Common myeloid progenitor, CD34-positive (primary cell): ENCODE results near the gene HSF5.
A peak's percentile ranks its signal among the peaks of the same experiment; 100 is the strongest.

Experiments used
- CTCF ChIA-PET: fragments of 350-600 bp; sonication (Branson Sonifier 250); formaldehyde crosslinking; loops from one replicate; lab custom pipeline; 2021; ENCODE audit warnings: antibody characterized with exemption; lab: Charles Lee
- POLR2A ChIA-PET: fragments of 350-600 bp; sonication (Branson Sonifier 250); formaldehyde crosslinking; loops from one replicate; lab custom pipeline; 2021; ENCODE audit warnings: antibody characterized with exemption; lab: Charles Lee
- DNase-seq, 3 donors: peaks; one replicate each; pipeline versions ENCODE4 v3.0.0 to v3.0.0-alpha.2; 2013
- H3K27ac ChIP-seq, 2 experiments: 1 replicate in 1 of 2; 2 replicates in 1 of 2; pipeline ENCODE4 v1.7.0; 2013; ENCODE audit warnings: inconsistent platforms in 2 of 2, low read length in 2 of 2, mild to moderate bottlenecking in 2 of 2, low read depth in 1 of 2, moderate library complexity in 1 of 2; ENCODE audit not compliant: severe bottlenecking in 2 of 2, insufficient read depth in 1 of 2, poor library complexity in 1 of 2
- H3K27me3 ChIP-seq, 5 experiments: replicated peaks in 2 of 5; 1 replicate in 3 of 5; 2 replicates in 2 of 5; pipeline versions ENCODE4 v1.6.1 to v1.7.0; 2013; ENCODE audit warnings: low read length in 4 of 5, mild to moderate bottlenecking in 2 of 5, moderate library complexity in 2 of 5, inconsistent platforms in 1 of 5; ENCODE audit not compliant: insufficient read depth in 5 of 5, control insufficient read depth in 4 of 5
- H3K36me3 ChIP-seq, 4 experiments: 1 replicate in 2 of 4; 2 replicates in 2 of 4; pipeline versions ENCODE4 v1.6.1 to v1.7.0; 2013; ENCODE audit warnings: low read length in 3 of 4, control low read depth in 1 of 4, mild to moderate bottlenecking in 1 of 4; ENCODE audit not compliant: control insufficient read depth in 4 of 4, insufficient read depth in 4 of 4
- H3K4me1 ChIP-seq, 4 experiments: 1 replicate in 3 of 4; 2 replicates in 1 of 4; pipeline versions ENCODE4 v1.6.1 to v1.7.1; 2013; ENCODE audit warnings: low read length in 3 of 4, mild to moderate bottlenecking in 3 of 4, control low read depth in 1 of 4, inconsistent platforms in 1 of 4, moderate library complexity in 1 of 4; ENCODE audit not compliant: control insufficient read depth in 4 of 4, insufficient read depth in 4 of 4; ENCODE audit errors: control extremely low read depth in 1 of 4
- H3K4me3 ChIP-seq, 7 experiments: 1 replicate in 4 of 7; 2 replicates in 3 of 7; pipeline versions ENCODE4 v1.5.1 to v1.7.0; 2013; ENCODE audit warnings: mild to moderate bottlenecking in 7 of 7, low read length in 6 of 7, moderate library complexity in 6 of 7, inconsistent platforms in 2 of 7, low read depth in 2 of 7, control low read depth in 1 of 7; ENCODE audit not compliant: insufficient read depth in 4 of 7, control insufficient read depth in 1 of 7; ENCODE audit errors: extremely low read depth in 1 of 7
- H3K9me3 ChIP-seq, 5 experiments: 1 replicate in 4 of 5; 2 replicates in 1 of 5; pipeline versions ENCODE4 v1.6.1 to v1.7.1; 2013; ENCODE audit warnings: low read length in 4 of 5, mild to moderate bottlenecking in 2 of 5, inconsistent platforms in 1 of 5, low read depth in 1 of 5, moderate library complexity in 1 of 5; ENCODE audit not compliant: control insufficient read depth in 4 of 5, insufficient read depth in 2 of 5; ENCODE audit errors: control extremely low read depth in 1 of 5
- WGBS: methylation state at CpG from one replicate; pipeline ENCODE4 v1.1.5; 2013; ENCODE audit not compliant: insufficient coverage; 5-methylcytosine and 5-hydroxymethylcytosine counted together

Gene HSF5

DNA sequence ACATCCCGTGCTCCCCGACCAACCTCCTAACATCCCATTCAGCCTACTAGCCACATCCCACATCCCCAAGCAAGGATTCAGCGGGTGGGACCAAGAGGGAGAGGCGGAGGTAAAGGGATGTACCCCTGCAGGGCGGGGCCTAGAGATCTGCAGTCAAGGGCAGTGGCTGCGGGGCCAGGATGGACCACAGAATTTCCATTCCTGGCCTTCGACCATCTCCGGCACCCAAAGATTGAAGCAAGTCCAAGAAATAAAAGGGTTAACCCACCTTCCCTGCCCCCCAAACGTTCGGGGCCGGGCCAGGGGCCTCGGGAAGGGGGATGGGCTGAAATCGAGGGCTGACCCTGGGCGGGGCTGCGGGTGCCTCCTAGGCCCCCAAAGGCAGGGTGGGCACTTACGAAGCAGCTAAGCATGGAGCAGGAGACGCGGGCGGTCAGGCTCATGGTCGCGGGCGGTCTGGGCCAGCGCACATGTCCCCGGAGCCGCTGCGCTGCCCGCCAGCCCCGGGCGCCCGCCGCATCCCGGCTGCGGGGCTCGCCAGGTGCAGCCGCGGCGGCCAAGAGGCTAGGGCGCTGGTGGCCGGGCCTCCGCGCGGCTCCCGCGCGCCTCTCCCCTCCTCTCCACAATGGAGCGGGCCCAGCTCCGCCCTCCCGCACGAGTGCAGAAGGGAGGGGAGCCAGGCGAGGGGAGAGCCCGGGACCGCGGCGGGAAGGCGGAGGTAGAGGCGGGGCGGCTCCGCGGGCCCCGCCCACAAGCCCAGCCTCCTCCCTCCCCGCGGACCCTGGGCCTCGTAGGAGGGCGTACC, 26.0 kb upstream of the HSF5 start, which contains the start of gene MTMR4:
Gene MTMR4 (minus strand): TSS at position 674 of the 805 bp plus-strand sequence. CDS start 231 bp downstream, at position 443.
- H3K36me3 ChIP-seq = peaks cover 10 to 32% (median 21%) of the 10 kb centered on the region in 4 experiments
- H3K9me3 ChIP-seq = no peaks in the 10 kb centered on the region
- ChIA-PET CTCF (interaction anchor here (1.2 to 2.2 kb wide), 6 partner anchors 8 to 209 kb away, joined by 3 to 6 read pairs (median 4); no protein-coding TSS in a partner anchor), POLR2A (interaction anchor here (1.1 to 3.9 kb wide), 4 partner anchors 10 to 117 kb away, joined by 3 to 16 read pairs (median 6); no protein-coding TSS in a partner anchor)
- H3K4me1 ChIP-seq = peaks cover 11 to 41% (median 37%) of the 10 kb centered on the region in 4 experiments
- peak within 1 kb of the TSS in 1 of 2 experiments; percentile 64 for H3K27ac ChIP-seq
- no peaks in the 10 kb centered on the region for H3K27me3 ChIP-seq
- WGBS = 0% methylated on average over 37 of the region's 64 CpGs
- peak within 1 kb of the TSS; percentile 59 to 91 (median 82) for H3K4me3 ChIP-seq
- peak; percentile 74 to 81 (median 80) for DNase-seq

GRCh38 chr17:58513267-58513964, 25.2 kb upstream of the HSF5 start:
- DNase-seq = peak in 2 of 3 donors; percentile 35 to 40

GRCh38 chr17:58510075-58510474, 21.9 kb upstream of the HSF5 start:
- no peak overlapping the region for H3K4me3 ChIP-seq
- peaks cover 16 to 66% (median 48%) of the 10 kb centered on the region in 4 experiments for H3K36me3 ChIP-seq
- no peaks in the 10 kb centered on the region for H3K27me3 ChIP-seq
- H3K9me3 ChIP-seq = no peaks in the 10 kb centered on the region
- H3K27ac ChIP-seq = no peak overlapping the region
- POLR2A ChIA-PET = no interaction called here
- peaks cover 2 to 27% (median 24%) of the 10 kb centered on the region in 4 experiments for H3K4me1 ChIP-seq
- no peak for DNase-seq
- CTCF ChIA-PET = interaction anchor here (0.9 kb wide), 1 partner anchor 19 kb away, joined by 5 read pairs; no protein-coding TSS in a partner anchor
- WGBS = 90% methylated on average over 4 of the region's 5 CpGs

More at GRCh38 chr17:58513267-58513964, 25.2 kb upstream of the HSF5 start:
- peaks cover 12 to 39% (median 26%) of the 10 kb centered on the region in 4 experiments for H3K36me3 ChIP-seq
- CTCF ChIA-PET = interaction anchor here (1.1 to 2.2 kb wide), 4 partner anchors 9 to 208 kb away, joined by 3 to 4 read pairs (median 3); no protein-coding TSS in a partner anchor
- no peaks in the 10 kb centered on the region for H3K9me3 ChIP-seq
- POLR2A ChIA-PET = interaction anchor here (0.8 to 3.9 kb wide), 3 partner anchors 12 to 118 kb away, joined by 3 to 16 read pairs (median 3); no protein-coding TSS in a partner anchor
- H3K4me3 ChIP-seq = peak overlapping the region; percentile 59 to 91 (median 82)
- H3K27me3 ChIP-seq = no peaks in the 10 kb centered on the region
- 28% methylated on average over 7 of the region's 14 CpGs for WGBS
- H3K4me1 ChIP-seq = peaks cover 11 to 36% (median 31%) of the 10 kb centered on the region in 4 experiments
- H3K27ac ChIP-seq = peak overlapping the region in 1 of 2 experiments; percentile 64

DNA sequence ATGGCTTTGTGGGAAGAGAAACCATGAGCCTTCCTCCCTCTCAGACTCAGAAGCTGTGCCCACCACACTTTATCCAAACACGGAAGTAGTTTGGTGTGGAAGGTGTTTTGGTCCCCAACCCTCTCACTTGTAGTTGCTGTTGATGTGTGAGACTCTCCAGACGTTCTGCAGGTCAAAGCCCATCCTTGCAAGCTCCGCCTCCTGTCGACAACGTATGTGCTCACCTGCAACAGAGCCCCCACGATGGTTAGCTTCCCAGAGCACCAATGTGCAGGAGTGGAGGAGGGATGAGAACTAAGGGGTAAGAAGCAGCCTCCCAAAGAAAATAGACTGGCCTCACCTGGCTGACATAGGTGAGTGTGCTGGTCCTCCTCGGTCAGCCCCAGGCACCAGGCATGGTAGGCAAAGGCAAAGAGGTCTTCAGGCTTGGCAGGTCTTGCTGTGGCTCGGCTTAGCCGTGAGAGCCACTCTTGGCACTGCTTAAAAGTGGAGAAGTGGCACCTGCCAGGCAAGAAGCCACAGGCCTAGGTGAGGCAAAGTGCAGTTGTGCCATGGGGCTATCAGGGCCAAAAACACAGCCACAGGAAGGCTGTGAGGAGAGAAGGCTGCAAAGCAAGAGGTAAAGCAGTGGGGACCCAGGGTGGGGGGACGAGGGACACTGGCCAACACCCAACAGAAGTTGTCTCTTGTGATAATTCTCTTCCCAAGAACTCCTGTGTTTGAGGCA, 20.3 kb upstream of the HSF5 start:
- no peaks in the 10 kb centered on the region for H3K9me3 ChIP-seq
- no peak for DNase-seq
- 98% methylated on average over 9 of the region's 10 CpGs for WGBS
- POLR2A ChIA-PET = no interaction called here
- no peak overlapping the region for H3K4me3 ChIP-seq
- no peak overlapping the region for H3K27ac ChIP-seq
- CTCF ChIA-PET = no interaction called here
- H3K36me3 ChIP-seq = peaks cover 16 to 82% (median 60%) of the 10 kb centered on the region in 4 experiments
- H3K4me1 ChIP-seq = peaks cover 0 to 19% (median 17%) of the 10 kb centered on the region in 4 experiments
- no peaks in the 10 kb centered on the region for H3K27me3 ChIP-seq

DNA sequence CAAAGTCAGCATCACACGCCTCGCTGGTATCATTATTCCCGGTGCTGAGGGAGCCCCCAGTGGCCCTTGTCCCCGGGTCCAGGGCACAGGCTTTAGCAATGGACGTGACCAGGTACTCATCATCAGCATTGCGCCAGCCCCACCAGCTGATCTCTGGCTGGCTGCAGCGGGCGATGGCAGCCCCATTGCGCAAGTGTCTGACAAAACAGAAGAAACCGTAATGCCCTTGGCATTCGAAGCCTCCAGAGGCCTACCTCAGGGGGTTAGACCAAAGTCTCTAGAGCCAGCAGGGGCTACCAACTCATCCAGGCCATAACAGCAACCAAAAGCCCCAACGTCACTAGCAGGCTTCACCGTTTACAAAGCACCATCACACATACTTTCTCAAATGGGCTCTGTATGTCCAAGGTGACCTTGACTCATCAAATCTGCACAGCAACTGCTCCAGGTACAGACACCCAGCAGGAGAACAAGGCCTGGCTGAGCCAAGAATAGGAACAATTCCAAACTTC, 19.0 kb upstream of the HSF5 start:
- H3K27ac ChIP-seq = no peak overlapping the region
- no peaks in the 10 kb centered on the region for H3K9me3 ChIP-seq
- ChIA-PET CTCF (no interaction called here), POLR2A (no interaction called here)
- peaks cover 19 to 87% (median 60%) of the 10 kb centered on the region in 4 experiments for H3K36me3 ChIP-seq
- no peaks in the 10 kb centered on the region for H3K27me3 ChIP-seq
- peaks cover 0 to 10% (median 6%) of the 10 kb centered on the region in 4 experiments for H3K4me1 ChIP-seq
- DNase-seq = no peak
- no peak overlapping the region for H3K4me3 ChIP-seq
- 96% methylated on average over 10 of the region's 13 CpGs for WGBS

DNA sequence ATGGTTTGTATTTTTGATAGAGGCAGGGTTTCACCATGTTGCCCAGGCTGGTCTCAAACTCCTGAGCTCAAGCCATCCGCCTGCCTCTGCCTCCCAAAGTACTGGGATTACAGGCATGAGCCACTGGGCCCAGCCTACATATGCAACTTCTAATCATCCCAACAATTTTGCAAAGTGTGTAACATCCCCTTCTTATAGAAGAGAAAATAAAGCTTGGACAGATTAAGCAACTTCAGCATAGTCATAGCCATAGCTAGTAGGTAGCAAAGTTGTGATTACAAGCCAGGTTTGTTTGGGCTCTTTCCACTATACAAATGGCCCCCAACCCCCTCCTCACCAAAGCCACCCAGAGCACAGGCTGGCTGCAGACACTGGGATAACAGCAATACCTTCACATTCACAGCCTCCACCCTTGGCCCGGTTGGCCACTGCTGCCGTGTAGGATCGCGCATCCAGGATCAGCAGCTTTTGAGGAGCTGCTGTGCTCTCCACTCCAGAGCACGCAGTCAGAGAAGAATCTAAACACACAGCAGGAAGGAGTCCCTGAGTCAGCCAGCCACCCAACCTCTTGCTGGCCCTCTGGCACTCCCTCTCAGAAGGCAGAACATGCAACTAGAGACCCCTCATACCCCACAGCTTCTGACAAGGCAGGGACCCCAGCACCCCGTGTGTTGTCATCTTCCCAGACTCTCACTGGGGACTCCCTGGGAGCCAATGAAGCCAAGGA, 18.3 kb upstream of the HSF5 start:
- no peaks in the 10 kb centered on the region for H3K27me3 ChIP-seq
- POLR2A ChIA-PET = no interaction called here
- CTCF ChIA-PET = interaction anchor here (0.8 to 1.0 kb wide), 4 partner anchors 8 to 93 kb away, joined by 3 to 4 read pairs (median 3); partner anchors contain the start of genes HSF5 and MTMR4
- peaks cover 18 to 81% (median 57%) of the 10 kb centered on the region in 4 experiments for H3K36me3 ChIP-seq
- H3K4me1 ChIP-seq = peaks cover 0 to 10% (median 6%) of the 10 kb centered on the region in 4 experiments
- 98% methylated on average over 5 of the region's 7 CpGs for WGBS
- DNase-seq = no peak
- no peak overlapping the region for H3K4me3 ChIP-seq
- no peak overlapping the region for H3K27ac ChIP-seq
- no peaks in the 10 kb centered on the region for H3K9me3 ChIP-seq
